ENCODE data around the gene CCDC171.
A peak's percentile ranks its signal among the peaks of the same experiment; 100 is the strongest.

Gene CCDC171

GRCh38 chr9:15942831-15943424 is 390.1 kb downstream of the CCDC171 start:
- no peak overlapping the region for H3K4me3 ChIP-seq (ENCODE audit: low read length)
- no peak for TF ChIP-seq CTCF (conservative IDR thresholded peaks at IDR 0.05; ENCODE audit: low read length)
- DNase-seq (ENCODE audit: low read depth), result no peak

- no peak overlapping the region for H3K4me3 ChIP-seq (ENCODE audit: low read length)
- no peak for DNase-seq (ENCODE audit: low read depth)
- no peak for TF ChIP-seq CTCF (conservative IDR thresholded peaks at IDR 0.05; ENCODE audit: low read length)
Observed at GRCh38 chr9:15944341-15944740, 391.5 kb downstream of the CCDC171 start.

GRCh38 chr9:15959663-15960062 is 406.8 kb downstream of the CCDC171 start:
- no peak for TF ChIP-seq CTCF (conservative IDR thresholded peaks at IDR 0.05; ENCODE audit: low read length)
- DNase-seq (ENCODE audit: low read depth), result no peak
- no peak overlapping the region for H3K4me3 ChIP-seq (ENCODE audit: low read length)

- no peak for TF ChIP-seq CTCF (conservative IDR thresholded peaks at IDR 0.05; ENCODE audit: low read length)
- no peak overlapping the region for H3K4me3 ChIP-seq (ENCODE audit: low read length)
- DNase-seq (ENCODE audit: low read depth), result peak; percentile 20
Observed at GRCh38 chr9:15961217-15961616, 408.4 kb downstream of the CCDC171 start.

- H3K4me3 ChIP-seq (ENCODE audit: low read length), result no peak overlapping the region
- no peak for TF ChIP-seq CTCF (conservative IDR thresholded peaks at IDR 0.05; ENCODE audit: low read length)
- no peak for DNase-seq (ENCODE audit: low read depth)
Observed at GRCh38 chr9:15965246-15965745, 412.5 kb downstream of the CCDC171 start.

GRCh38 chr9:15966471-15966870 is 413.6 kb downstream of the CCDC171 start:
- TF ChIP-seq CTCF (conservative IDR thresholded peaks at IDR 0.05; ENCODE audit: low read length), result no peak

GRCh38 chr9:15967068-15967467 is 414.2 kb downstream of the CCDC171 start:
- H3K4me3 ChIP-seq (ENCODE audit: low read length), result no peak overlapping the region
- DNase-seq (ENCODE audit: low read depth), result no peak
- no peak for TF ChIP-seq CTCF (conservative IDR thresholded peaks at IDR 0.05; ENCODE audit: low read length)

More at GRCh38 chr9:15966471-15966870, 413.6 kb downstream of the CCDC171 start:
- no peak for DNase-seq (ENCODE audit: low read depth)
- H3K4me3 ChIP-seq (ENCODE audit: low read length), result no peak overlapping the region

All from AG10803 (cell line).